GM19240 (cell line): ENCODE data around the gene CCDC9B.

Source experiments
- DNase-seq: peaks from one replicate; pipeline ENCODE4 v3.0.0; 2011; ENCODE audit warnings: low spot score; ENCODE audit not compliant: insufficient read length

The CCDC9B gene

GRCh38 chr15:40345867-40346578, 5.3 kb upstream of the CCDC9B start:
- DNase-seq: no peak

DNA sequence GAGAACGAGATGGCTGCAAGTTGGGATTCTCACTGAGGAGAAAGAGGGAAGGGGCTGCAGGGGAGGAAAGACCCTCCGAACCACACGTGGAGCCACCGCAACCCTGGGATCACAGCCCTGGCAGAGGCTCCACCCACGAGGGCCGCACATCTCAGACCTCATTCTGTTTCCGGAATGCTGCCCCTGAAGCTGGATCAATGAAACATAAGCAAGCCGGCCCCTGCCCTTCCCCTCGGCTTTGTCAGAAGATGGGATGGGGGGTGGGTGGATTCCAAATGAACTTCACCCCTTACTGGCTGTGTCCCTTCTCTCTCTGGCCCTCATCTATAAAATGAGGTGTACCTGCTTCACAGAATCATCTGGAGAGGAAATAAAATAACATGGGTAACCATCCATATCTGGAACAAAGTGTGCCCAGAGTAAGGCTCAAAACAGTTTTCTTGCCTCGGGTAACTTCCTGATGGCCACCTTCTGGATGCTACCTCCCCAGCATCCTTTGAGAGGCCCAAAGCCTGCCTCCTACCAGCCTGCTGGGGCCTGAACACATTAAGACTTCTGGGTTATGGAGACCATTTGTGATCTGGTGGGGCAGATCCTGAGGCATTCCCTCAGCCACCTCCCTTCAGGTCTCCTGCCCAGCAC, 4.6 kb upstream of the CCDC9B start:
- no peak for DNase-seq

DNA sequence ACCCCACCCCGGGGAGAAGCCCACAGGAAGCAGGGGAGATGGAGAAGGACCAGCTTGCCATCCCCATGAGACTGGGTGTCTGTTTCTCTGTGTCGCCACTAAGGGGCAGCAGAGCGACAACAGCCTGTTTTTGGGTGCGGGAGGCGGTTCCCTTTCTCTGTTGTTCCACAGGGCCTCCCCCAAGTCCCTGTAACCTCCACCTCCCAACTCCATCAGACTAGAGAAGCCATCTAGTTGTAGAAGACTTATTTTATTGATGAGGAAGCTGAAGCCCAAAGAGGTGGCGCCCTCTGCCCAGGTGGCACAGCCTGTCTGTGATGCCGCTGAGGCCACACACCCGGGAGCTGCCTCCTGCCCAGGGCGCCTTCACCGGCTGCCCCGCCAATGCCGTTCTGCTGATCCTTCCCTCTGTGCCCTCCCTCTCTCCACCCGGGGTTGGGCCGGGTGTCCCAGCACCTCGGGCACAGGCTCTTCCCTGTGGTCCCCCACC, 3.9 kb upstream of the CCDC9B start:
- DNase-seq: peak; percentile 70

DNA sequence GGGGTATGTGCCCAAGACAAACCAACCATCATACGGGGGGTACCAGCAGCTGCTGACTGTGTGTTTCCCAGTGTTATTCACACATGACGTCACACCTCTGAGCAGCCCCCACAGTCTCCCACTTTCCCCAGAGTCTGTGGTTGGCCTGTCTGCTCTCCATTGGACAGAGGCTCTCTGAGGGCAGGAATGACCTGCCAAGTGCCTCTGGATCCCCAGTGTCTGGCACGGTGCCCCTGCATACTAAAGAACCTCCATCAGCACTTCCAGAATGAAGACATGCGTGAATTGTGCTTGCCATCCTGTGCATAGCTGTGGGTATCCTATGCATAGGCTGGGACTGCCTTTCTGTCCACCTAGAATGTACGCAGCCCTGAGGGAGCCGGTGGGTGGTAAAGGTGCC, 3.5 kb upstream of the CCDC9B start:
- DNase-seq: no peak

DNA sequence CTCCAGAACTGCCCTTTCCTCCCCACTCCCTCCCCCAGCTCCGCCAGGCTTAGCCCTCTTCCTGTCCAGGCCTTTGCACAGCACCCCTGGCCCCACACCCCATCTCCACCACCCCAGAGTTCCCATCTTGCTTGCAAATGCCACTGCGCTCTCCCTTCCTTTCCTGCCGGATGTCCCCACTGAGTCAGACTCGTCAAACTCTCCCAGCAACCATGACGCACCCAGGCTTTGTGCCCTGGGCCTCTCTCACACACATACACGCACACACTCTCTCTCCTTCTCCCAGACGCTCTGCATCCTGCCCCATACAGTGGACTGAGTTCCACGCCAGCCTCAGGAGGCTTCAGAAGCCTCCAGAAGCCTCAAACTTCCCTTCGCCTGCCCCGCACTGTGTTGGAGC, 2.8 kb upstream of the CCDC9B start:
- DNase-seq: no peak

- DNase-seq: no peak
Observed at GRCh38 chr15:40342416-40343320, 1.9 kb upstream of the CCDC9B start.

DNA sequence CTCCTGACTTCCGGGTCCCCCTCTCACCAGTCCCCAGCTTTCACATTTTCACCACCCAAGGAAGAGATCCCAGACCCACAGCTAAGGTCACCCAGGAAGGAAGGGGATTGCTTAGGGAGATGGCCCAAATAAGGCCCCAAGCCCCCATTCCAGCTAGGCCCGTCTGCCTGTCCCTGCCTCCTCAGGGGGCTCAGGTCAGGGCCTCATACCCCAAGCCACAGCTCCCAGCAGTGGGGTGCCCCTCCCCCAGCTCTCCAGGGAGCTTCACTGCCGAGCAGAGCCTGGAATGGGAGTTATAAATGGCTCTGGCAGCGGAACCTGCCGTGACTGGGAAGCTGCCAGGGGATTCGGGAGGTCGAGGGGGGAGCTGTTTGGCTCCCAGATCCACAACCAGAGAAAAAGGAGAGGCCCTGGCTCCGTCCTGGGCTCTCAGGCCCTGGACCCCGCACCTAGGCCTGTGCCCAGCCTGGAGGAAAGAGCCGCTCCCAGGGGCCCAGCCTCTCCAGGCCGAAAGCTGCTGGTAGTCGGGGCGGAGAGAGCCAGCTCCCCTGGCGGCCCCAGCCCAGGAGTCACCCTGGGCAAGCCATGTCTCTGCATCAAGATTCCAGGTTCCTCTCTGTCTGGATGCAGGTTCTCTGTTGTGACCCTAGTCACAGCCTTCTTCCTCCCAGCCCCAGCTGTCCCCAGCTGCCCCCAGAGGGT, 550 bp downstream of the CCDC9B start:
- no peak for DNase-seq

DNA sequence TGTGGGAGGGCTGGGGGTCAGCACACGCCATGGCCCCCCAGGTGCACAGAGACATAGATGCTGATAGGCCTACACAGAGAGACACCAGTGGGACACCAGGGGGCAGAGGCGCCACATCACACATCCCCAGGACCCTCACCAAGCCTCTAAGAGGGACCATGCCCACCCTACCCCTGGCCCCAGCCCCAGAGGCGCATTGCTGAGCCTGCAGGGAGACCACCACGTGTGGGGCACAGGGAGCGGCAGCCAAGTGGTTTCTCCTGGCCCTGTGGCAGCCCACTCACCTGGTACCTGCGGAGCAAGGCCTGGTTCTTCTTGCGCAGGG, 1.2 kb downstream of the CCDC9B start:
- no peak for DNase-seq

DNA sequence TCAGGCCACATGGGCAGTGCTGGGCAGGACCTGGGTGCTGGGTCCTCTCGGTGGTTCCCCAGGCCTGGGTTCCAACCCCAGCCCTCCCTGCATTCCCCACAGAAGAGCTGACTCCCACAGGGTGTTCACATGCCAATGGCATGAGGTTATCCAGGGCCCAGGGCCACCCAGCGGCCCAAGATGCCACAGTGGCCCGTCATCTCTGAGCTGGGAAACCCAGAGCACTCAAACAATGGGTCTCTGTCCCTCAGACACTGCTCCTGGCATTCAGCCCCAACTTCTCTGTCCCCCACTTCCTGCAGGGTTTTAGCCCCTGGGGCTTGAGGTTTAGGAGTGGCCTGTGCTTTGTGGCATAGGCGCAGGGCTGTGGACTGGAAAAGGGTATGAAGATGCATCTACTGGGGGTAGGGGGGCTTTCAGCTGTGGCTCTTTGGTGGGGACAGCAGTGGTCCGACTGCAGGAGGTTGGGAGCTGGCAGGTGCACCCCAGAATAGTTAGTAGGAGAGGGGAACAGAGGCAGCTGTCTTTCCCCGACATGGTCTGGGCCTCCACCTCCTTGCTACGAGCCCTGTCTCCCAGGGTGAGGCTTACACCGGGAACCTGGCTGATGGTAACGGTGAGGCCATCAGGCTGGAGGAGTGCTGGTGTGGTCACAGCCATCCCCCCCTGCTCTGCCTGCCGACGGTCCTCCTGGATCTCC, 1.7 kb downstream of the CCDC9B start:
- no peak for DNase-seq

- DNase-seq: peak; percentile 85
Observed at GRCh38 chr15:40338041-40338657, 2.6 kb downstream of the CCDC9B start.

DNA sequence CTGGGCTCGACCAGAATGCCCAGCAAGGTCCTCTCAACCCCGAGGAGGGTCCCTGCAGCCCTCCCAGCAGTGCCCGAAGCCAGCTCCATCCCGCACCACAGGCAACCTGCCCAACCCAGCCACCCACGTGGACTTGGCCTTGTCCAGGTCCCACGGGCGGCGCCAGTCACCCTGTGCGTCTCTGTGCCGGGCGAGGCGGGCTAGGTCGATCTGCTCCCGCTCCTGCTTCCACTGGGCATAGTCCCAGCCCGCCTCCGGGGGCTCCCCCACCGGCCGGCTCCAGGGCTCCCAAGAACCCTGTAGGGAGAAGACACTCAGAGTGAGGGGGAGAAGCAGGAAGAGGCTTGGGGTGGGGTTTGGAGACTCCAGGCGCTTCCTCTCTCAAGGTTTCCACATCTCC, 3.1 kb downstream of the CCDC9B start:
- DNase-seq: no peak

GRCh38 chr15:40336744-40337122, 4.0 kb downstream of the CCDC9B start:
- DNase-seq: no peak

- DNase-seq: no peak
Observed at GRCh38 chr15:40335938-40336743, 4.6 kb downstream of the CCDC9B start.

GRCh38 chr15:40334941-40335795, 5.6 kb downstream of the CCDC9B start:
- DNase-seq: no peak

- DNase-seq: no peak
Observed at GRCh38 chr15:40334541-40334940, 6.2 kb downstream of the CCDC9B start.

DNA sequence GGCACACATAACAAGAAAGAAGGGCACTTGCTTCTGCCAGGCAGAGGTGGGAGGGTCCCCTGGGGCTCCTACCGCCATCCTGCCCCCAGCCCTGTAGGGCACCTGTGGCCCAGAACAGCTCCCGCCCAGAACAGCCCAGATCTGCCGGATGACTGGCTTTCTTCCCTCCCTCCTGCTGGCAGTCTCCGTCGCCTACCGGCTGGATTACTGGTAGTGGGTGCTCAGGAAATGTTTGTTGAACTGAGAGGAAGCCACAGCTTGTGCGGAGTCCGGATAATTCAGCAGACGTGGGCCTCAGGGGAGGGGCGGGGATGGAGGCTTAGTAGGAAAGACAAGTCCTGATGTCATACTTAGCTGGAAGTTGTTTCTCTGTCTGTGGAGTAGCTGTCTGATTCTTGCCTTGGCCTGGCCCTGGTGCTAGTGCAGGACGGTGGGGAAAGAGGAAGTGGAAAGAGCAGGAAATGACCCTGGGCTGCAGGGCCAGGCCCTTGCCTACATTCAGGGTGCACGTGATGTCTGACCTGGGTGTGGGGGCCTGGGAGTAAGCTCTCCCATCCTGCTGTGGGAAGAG, 6.7 kb downstream of the CCDC9B start:
- no peak for DNase-seq

- no peak for DNase-seq
Observed at GRCh38 chr15:40332113-40332781, 8.5 kb downstream of the CCDC9B start.

- no peak for DNase-seq
Observed at GRCh38 chr15:40331637-40332036, 9.1 kb downstream of the CCDC9B start.
